ENCODE measurements around the gene PLEKHH3. TPM values are rescaled to one million over a fixed set of nuclear protein-coding genes. Genes with fewer than 3 reads are reported as not detected.

The PLEKHH3 gene
- total and polyA plus RNA-seq, 3 experiments from 2014 or later: 0.38 to 0.70 TPM; not detected in 1

DNA sequence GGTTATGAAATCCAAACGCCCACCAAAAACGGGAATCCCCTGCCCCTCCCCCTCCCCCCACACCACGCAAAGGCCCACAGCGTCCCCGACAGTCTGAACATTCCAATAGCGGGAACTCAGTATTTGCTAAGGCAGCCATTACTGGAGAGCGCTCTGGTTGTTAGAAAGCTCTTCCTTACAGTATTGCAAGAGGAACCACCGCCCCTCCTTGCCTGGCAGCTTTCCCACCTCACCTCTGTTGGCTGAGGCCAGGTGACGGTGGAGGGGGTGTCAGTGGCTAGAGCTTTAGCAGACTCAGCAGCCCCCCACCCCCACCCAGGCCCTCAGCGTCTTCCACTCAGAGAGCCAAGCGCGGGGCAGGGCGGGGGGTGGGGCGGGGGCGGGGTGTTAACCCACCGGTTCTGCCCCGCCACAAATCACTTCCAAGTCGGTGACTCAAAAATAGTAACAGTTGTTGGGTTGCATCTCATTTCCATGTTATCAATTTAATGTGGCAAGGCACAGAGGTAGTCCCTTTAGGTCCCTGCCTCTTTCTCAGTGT is 2.2 kb upstream of the PLEKHH3 start:
- Mint-ChIP-seq H3K27ac (peak overlapping the region in 7 of 8 donors; percentile 74 to 98 (median 84)), H3K27me3 (peaks cover 38 to 46% of the 10 kb centered on the region in 2 donors), H3K36me3 (no peaks in the 10 kb centered on the region), H3K9me3 (no peaks in the 10 kb centered on the region), H3K4me1 (peaks cover 55 to 81% (median 67%) of the 10 kb centered on the region in 3 donors), H3K4me3 (peak overlapping the region; percentile 84 to 91 (median 88))
- Histone ChIP-seq H3K36me3 (ENCODE audit: insufficient read depth, low read length) (no peaks in the 10 kb centered on the region), H3K4me3 (ENCODE audit: low read length) (peak overlapping the region; percentile 66), H3K27me3 (ENCODE audit: insufficient read depth, low read length, poor library complexity, severe bottlenecking) (peaks cover 44% of the 10 kb centered on the region), H3K27ac (ENCODE audit: low read depth, low read length) (peak overlapping the region; percentile 53), H3K4me1 (ENCODE audit: insufficient read depth, low read length) (peaks cover 78% of the 10 kb centered on the region), H3K9me3 (ENCODE audit: low read length) (no peaks in the 10 kb centered on the region)
- peak in 3 of 5 donors; percentile 32 to 71 (median 52) for DNase-seq
- CTCF ChIA-PET: interaction anchor here (0.6 to 4.9 kb wide), 16 partner anchors 10 to 319 kb away, joined by 3 to 44 read pairs (median 5); partner anchors contain the start of genes PSMC3IP, RETREG3, TUBG1 and VPS25
- POLR2A ChIA-PET: interaction anchor here (0.5 to 1.9 kb wide), 3 partner anchors 70 to 101 kb away, joined by 5 to 10 read pairs (median 8); partner anchors contain the start of genes PSMC3IP, RETREG3 and TUBG1

DNA sequence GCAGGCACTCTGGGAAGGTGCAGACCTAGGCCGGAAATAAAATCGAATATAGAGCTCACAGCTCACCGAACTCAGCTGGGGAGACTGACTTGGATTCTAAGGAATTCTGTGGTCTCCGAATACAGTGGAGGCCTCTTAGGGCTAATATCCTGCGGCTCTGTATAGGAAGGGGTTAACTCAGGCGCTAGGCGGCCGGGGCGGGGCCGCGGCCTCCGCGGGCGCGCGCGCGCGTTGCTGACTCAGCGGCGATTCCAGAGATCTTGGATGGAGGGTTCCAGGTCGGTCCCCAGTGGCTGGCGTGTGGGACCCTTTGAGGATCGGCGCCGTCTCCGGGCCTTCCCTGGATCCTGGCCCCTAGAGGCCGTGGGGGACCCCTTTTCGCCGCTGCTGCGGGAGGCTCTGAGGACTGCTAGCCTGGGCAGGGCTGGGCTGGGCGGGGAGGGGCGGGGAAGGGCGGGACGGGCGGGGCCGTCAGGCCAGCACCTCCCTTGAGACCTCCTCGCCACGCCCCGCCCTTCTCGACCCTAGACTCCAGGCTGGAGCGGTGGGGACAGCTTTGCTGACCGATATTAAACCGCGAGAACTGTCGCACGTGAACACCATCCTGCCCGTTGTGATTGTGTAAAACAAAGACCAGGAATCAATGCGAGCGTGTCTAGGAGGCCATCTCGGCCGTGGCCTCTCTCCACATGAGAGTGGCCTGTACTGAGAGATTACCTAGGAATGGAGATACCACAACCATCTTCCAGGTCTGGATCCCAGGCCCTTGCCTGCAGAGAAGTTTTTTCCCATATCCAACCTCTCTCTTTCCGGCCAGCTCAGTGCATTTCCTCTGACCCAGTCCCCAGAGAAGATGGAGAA is 1.4 kb upstream of the PLEKHH3 start:
- no peaks in the 10 kb centered on the region for H3K36me3 Mint-ChIP-seq
- H3K36me3 ChIP-seq (ENCODE audit: insufficient read depth, low read length): no peaks in the 10 kb centered on the region
- peaks cover 39 to 45% of the 10 kb centered on the region in 2 donors for H3K27me3 Mint-ChIP-seq
- peaks cover 48% of the 10 kb centered on the region for H3K27me3 ChIP-seq (ENCODE audit: insufficient read depth, low read length, poor library complexity, severe bottlenecking)
- H3K27ac Mint-ChIP-seq: peak overlapping the region; percentile 66 to 98 (median 82)
- no peaks in the 10 kb centered on the region for H3K9me3 ChIP-seq (ENCODE audit: low read length)
- DNase-seq: peak; percentile 50 to 72 (median 60)
- no peaks in the 10 kb centered on the region for H3K9me3 Mint-ChIP-seq
- peaks cover 81% of the 10 kb centered on the region for H3K4me1 ChIP-seq (ENCODE audit: insufficient read depth, low read length)
- H3K4me1 Mint-ChIP-seq: peaks cover 51 to 76% (median 63%) of the 10 kb centered on the region in 3 donors
- CTCF ChIA-PET: interaction anchor here (0.6 to 4.9 kb wide), 8 partner anchors 9 to 320 kb away, joined by 4 to 44 read pairs (median 6); partner anchors contain the start of genes PSMC3IP, RETREG3, TUBG1 and VPS25
- peak overlapping the region; percentile 87 to 91 (median 88) for H3K4me3 Mint-ChIP-seq
- POLR2A ChIA-PET: interaction anchor here (0.6 to 1.9 kb wide), 4 partner anchors 95 to 637 kb away, joined by 3 to 8 read pairs (median 4); partner anchors contain the start of genes PSMC3IP and VPS25
- H3K27ac ChIP-seq (ENCODE audit: low read depth, low read length): peak overlapping the region; percentile 73
- peak overlapping the region; percentile 74 for H3K4me3 ChIP-seq (ENCODE audit: low read length)

DNA sequence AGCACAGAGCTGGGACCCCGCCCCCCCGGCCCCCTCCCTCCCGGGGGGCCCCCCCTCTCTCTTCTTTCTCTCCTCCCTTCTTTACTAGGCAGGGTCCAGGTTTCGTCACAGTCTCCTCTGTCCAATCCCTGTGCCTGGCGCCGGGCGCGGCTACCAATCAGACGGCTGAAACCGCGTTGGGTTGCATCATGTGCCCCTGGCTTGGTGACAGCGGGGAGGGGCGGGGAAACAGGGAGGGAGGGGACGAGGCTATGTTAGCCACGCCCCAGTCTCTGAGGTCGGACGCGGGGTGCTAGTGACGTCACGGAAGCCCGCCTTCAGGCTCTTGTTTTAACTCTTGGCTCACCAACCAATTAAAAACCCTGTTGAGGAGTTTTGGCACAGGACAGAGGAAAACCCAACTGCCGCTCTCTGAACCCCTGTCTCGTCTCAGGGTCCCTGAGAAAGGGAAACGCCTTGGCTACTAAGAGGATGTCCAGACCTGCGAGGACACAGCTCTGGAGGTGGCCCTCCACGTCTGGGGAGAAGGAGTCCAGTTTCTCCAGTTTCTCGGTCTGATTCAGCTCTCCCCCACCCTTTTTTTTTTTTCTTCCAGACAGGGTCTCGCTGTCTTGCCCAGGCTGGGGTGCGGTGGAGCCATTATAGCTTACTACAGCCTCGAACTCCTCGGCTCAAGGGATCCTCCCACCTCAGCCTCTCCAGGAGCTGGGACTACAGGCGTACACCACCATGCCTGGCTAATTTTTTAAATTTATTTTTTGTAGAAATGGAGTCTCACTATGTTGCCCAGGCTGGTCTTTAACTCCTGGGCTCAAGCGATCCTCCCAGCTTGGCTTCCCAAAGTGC is 441 bp upstream of the PLEKHH3 start:
- Mint-ChIP-seq H3K9me3 (no peaks in the 10 kb centered on the region), H3K27me3 (peaks cover 40 to 41% of the 10 kb centered on the region in 2 donors), H3K4me1 (peaks cover 44 to 66% (median 56%) of the 10 kb centered on the region in 3 donors), H3K36me3 (no peaks in the 10 kb centered on the region), H3K27ac (peak overlapping the region; percentile 21 to 98 (median 78)), H3K4me3 (peak overlapping the region; percentile 87 to 91 (median 88))
- Histone ChIP-seq H3K27me3 (ENCODE audit: insufficient read depth, low read length, poor library complexity, severe bottlenecking) (peaks cover 53% of the 10 kb centered on the region), H3K36me3 (ENCODE audit: insufficient read depth, low read length) (no peaks in the 10 kb centered on the region), H3K4me1 (ENCODE audit: insufficient read depth, low read length) (peaks cover 72% of the 10 kb centered on the region), H3K9me3 (ENCODE audit: low read length) (no peaks in the 10 kb centered on the region), H3K4me3 (ENCODE audit: low read length) (peak overlapping the region; percentile 74), H3K27ac (ENCODE audit: low read depth, low read length) (peak overlapping the region; percentile 73)
- CTCF ChIA-PET: interaction anchor here (1.4 to 4.9 kb wide), 3 partner anchors 16 to 99 kb away, joined by 3 to 44 read pairs (median 5); partner anchors contain the start of genes PSMC3IP, RETREG3 and TUBG1
- POLR2A ChIA-PET: interaction anchor here (0.6 to 1.4 kb wide), 3 partner anchors 96 to 638 kb away, joined by 3 to 4 read pairs (median 3); partner anchors contain the start of gene VPS25
- DNase-seq: peak; percentile 91 to 97 (median 95)

DNA sequence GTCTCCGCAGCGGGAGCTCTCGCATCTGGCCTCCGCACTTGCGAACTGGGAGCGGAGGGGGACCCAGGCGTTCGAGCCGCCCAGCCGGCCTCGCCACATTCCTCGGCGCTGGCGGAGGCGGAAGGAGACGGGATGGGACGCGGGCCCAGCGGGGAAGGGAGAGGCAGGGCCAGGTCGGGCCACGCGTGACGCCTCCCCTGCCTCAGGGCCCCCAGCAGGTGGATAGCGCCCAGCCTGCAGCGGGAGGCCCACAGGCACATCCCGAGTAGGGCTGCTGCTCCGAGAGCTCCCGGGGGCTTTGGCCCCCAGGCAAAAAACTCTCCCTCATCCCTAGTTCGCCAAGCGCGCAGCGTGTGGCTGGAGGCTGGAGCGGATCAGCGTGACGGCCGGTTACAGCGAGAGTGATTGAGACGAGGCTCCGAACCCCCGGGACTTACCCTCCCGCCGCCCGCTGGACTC is 800 bp downstream of the PLEKHH3 start:
- Histone ChIP-seq H3K27ac (ENCODE audit: low read depth, low read length) (peak overlapping the region; percentile 57), H3K36me3 (ENCODE audit: insufficient read depth, low read length) (no peaks in the 10 kb centered on the region), H3K4me1 (ENCODE audit: insufficient read depth, low read length) (peaks cover 68% of the 10 kb centered on the region), H3K4me3 (ENCODE audit: low read length) (peak overlapping the region; percentile 67), H3K27me3 (ENCODE audit: insufficient read depth, low read length, poor library complexity, severe bottlenecking) (peaks cover 51% of the 10 kb centered on the region), H3K9me3 (ENCODE audit: low read length) (no peaks in the 10 kb centered on the region)
- POLR2A ChIA-PET: no interaction called here
- Mint-ChIP-seq H3K4me1 (peaks cover 38 to 63% (median 50%) of the 10 kb centered on the region in 3 donors), H3K9me3 (no peaks in the 10 kb centered on the region), H3K36me3 (no peaks in the 10 kb centered on the region), H3K27me3 (peaks cover 37 to 39% of the 10 kb centered on the region in 2 donors), H3K4me3 (peak overlapping the region; percentile 40 to 87 (median 69)), H3K27ac (peak overlapping the region in 1 of 8 donors; percentile 51)
- no peak for DNase-seq
- CTCF ChIA-PET: interaction anchor here (1.2 to 1.6 kb wide), 4 partner anchors 9 to 98 kb away, joined by 3 to 5 read pairs (median 3); partner anchors contain the start of genes PSMC3IP and TUBG2

DNA sequence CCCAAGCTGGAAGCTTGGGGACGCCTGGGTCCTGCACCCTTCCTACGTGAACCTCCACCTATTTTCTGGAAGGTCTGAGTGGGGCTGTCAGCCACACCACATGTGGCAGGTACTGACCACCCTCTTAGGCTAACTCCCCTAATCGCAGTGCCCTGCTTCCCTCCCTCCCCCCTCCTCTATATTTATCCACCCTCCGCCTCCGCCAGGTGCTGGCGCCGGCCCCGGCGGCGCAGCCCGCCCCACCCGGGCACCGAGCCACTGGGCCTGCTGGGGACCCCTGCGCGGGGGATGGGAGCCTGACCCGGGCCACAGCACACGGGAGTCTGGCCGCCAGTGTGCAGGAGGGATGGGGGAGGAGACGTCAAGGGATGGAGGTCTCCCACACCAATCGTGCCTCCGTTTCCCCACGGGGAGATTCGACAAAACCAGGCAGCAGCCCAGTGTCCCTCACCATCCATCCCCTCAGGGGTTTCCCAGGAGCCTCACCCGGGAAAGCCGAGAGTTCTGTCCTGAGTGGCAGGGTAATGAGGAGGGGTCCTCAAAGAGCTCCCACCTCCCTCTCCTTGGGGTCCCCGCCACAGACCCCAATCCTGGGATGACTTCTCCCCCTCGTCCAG is 1.3 kb downstream of the PLEKHH3 start:
- no peaks in the 10 kb centered on the region for H3K36me3 Mint-ChIP-seq
- Histone ChIP-seq H3K36me3 (ENCODE audit: insufficient read depth, low read length) (no peaks in the 10 kb centered on the region), H3K4me3 (ENCODE audit: low read length) (peak overlapping the region; percentile 67), H3K27ac (ENCODE audit: low read depth, low read length) (peak overlapping the region; percentile 57), H3K27me3 (ENCODE audit: insufficient read depth, low read length, poor library complexity, severe bottlenecking) (peaks cover 53% of the 10 kb centered on the region), H3K9me3 (ENCODE audit: low read length) (no peaks in the 10 kb centered on the region), H3K4me1 (ENCODE audit: insufficient read depth, low read length) (peaks cover 71% of the 10 kb centered on the region)
- H3K9me3 Mint-ChIP-seq: peaks cover 0 to under 1% (median 0%) of the 10 kb centered on the region in 5 donors
- no peak overlapping the region for H3K27ac Mint-ChIP-seq
- H3K4me1 Mint-ChIP-seq: peaks cover 35 to 64% (median 47%) of the 10 kb centered on the region in 3 donors
- POLR2A ChIA-PET: no interaction called here
- H3K4me3 Mint-ChIP-seq: peak overlapping the region in 3 of 7 donors; percentile 8 to 81 (median 61)
- no peak for DNase-seq
- H3K27me3 Mint-ChIP-seq: peaks cover 39 to 44% of the 10 kb centered on the region in 2 donors
- CTCF ChIA-PET: interaction anchor here (1.2 to 1.6 kb wide), 4 partner anchors 9 to 97 kb away, joined by 3 to 5 read pairs (median 3); partner anchors contain the start of genes PSMC3IP and TUBG2

DNA sequence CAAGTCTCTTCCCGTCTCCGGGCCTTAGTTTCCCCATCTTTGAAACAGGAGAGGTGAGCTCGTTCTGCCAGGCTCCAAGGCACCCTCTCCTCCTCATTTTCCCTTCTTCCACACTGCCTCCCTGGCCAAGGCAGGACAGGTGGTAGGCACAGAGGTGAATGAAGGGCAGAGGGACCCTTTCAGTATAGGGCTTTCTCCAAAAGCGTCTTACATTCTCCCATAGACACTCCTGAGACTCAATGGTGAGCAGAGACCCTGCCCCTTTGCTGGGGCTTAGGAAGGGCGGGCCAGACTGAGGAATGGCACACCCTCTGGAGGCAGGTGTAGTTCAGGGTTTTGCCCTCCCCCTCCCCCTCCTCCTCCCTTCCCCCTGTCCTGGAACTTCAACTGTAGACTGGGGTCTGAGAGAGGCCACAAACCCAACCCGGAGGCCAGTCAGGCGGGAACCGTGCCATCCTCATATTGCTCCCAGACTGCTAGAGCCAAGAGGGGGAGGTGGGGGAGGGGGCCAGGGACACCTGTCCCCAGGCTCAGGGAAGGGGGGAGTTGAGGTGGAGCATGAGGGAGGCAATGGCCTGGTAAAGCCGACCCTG is 1.9 kb downstream of the PLEKHH3 start:
- no peaks in the 10 kb centered on the region for H3K9me3 ChIP-seq (ENCODE audit: low read length)
- H3K27ac ChIP-seq (ENCODE audit: low read depth, low read length): peak overlapping the region; percentile 57
- POLR2A ChIA-PET: no interaction called here
- H3K36me3 Mint-ChIP-seq: no peaks in the 10 kb centered on the region
- H3K4me3 Mint-ChIP-seq: peak overlapping the region in 6 of 7 donors; percentile 9 to 81 (median 22)
- peaks cover 0 to 2% (median 0%) of the 10 kb centered on the region in 5 donors for H3K9me3 Mint-ChIP-seq
- no peak for DNase-seq
- H3K36me3 ChIP-seq (ENCODE audit: insufficient read depth, low read length): no peaks in the 10 kb centered on the region
- CTCF ChIA-PET: interaction anchor here (1.2 to 1.6 kb wide), 4 partner anchors 8 to 97 kb away, joined by 3 to 6 read pairs (median 5); partner anchors contain the start of gene PSMC3IP
- peak overlapping the region in 2 of 8 donors; percentile 53 to 84 for H3K27ac Mint-ChIP-seq
- peaks cover 37 to 64% (median 47%) of the 10 kb centered on the region in 3 donors for H3K4me1 Mint-ChIP-seq
- H3K27me3 ChIP-seq (ENCODE audit: insufficient read depth, low read length, poor library complexity, severe bottlenecking): peaks cover 51% of the 10 kb centered on the region
- peaks cover 36 to 46% of the 10 kb centered on the region in 2 donors for H3K27me3 Mint-ChIP-seq
- H3K4me1 ChIP-seq (ENCODE audit: insufficient read depth, low read length): peaks cover 67% of the 10 kb centered on the region
- H3K4me3 ChIP-seq (ENCODE audit: low read length): peak overlapping the region; percentile 22
